ENCODE results near the gene FTCD.
A peak's percentile ranks its signal among the peaks of the same experiment; 100 is the strongest.

FTCD gene

GRCh38 chr21:46171996-46172862 lies 16.9 kb upstream of the FTCD start:
- no peak for DNase-seq (ENCODE audit: low read depth)

GRCh38 chr21:46171585-46171984 lies 16.2 kb upstream of the FTCD start:
- DNase-seq (ENCODE audit: low read depth) = no peak

- DNase-seq (ENCODE audit: low read depth) = peak; percentile 18
These were observed 15.2 kb upstream of the FTCD start for GRCh38 chr21:46170436-46171193.

GRCh38 chr21:46168659-46169386 lies 13.4 kb upstream of the FTCD start:
- DNase-seq (ENCODE audit: low read depth) = no peak

GRCh38 chr21:46168238-46168637 lies 12.9 kb upstream of the FTCD start:
- no peak for DNase-seq (ENCODE audit: low read depth)

GRCh38 chr21:46165098-46165497 lies 9.7 kb upstream of the FTCD start:
- DNase-seq (ENCODE audit: low read depth) = no peak

GRCh38 chr21:46163380-46163779 lies 8.0 kb upstream of the FTCD start:
- no peak for DNase-seq (ENCODE audit: low read depth)

- DNase-seq (ENCODE audit: low read depth) = no peak
These were observed 6.5 kb upstream of the FTCD start for GRCh38 chr21:46161633-46162592.

GRCh38 chr21:46160907-46161632 lies 5.7 kb upstream of the FTCD start:
- no peak for DNase-seq (ENCODE audit: low read depth)

- no peak for DNase-seq (ENCODE audit: low read depth)
These were observed 5.2 kb upstream of the FTCD start for GRCh38 chr21:46160657-46160906.

- DNase-seq (ENCODE audit: low read depth) = no peak
These were observed 4.7 kb upstream of the FTCD start for GRCh38 chr21:46159841-46160656.

GRCh38 chr21:46159390-46159789 lies 4.0 kb upstream of the FTCD start:
- no peak for DNase-seq (ENCODE audit: low read depth)

- no peak for DNase-seq (ENCODE audit: low read depth)
These were observed 3.4 kb upstream of the FTCD start for GRCh38 chr21:46158666-46159300.

- no peak for DNase-seq (ENCODE audit: low read depth)
These were observed 2.6 kb upstream of the FTCD start for GRCh38 chr21:46157987-46158451.

GRCh38 chr21:46157396-46157986 lies 2.1 kb upstream of the FTCD start:
- DNase-seq (ENCODE audit: low read depth) = no peak

GRCh38 chr21:46156678-46157077 lies 1.3 kb upstream of the FTCD start:
- DNase-seq (ENCODE audit: low read depth) = no peak

- DNase-seq (ENCODE audit: low read depth) = no peak
These were observed 933 bp upstream of the FTCD start for GRCh38 chr21:46156378-46156645.

- no peak for DNase-seq (ENCODE audit: low read depth)
These were observed 345 bp downstream of the FTCD start for GRCh38 chr21:46154955-46155513.

Measured in activated T-helper 1 cell treated with Interleukin-2 at 50 U/mL for 16 hours (primary cell).